Hematopoietic multipotent progenitor cell treated with erythropoietin and hydrocortisone succinate and interleukin-3 and kit ligand, for 17 days (in vitro differentiated cells): ENCODE results near the gene KIF26A.

Source experiments
- DNase-seq: peaks from one replicate; pipeline ENCODE4 v3.0.0-alpha.2; 2015; ENCODE audit warnings: low spot score

The KIF26A gene

DNA sequence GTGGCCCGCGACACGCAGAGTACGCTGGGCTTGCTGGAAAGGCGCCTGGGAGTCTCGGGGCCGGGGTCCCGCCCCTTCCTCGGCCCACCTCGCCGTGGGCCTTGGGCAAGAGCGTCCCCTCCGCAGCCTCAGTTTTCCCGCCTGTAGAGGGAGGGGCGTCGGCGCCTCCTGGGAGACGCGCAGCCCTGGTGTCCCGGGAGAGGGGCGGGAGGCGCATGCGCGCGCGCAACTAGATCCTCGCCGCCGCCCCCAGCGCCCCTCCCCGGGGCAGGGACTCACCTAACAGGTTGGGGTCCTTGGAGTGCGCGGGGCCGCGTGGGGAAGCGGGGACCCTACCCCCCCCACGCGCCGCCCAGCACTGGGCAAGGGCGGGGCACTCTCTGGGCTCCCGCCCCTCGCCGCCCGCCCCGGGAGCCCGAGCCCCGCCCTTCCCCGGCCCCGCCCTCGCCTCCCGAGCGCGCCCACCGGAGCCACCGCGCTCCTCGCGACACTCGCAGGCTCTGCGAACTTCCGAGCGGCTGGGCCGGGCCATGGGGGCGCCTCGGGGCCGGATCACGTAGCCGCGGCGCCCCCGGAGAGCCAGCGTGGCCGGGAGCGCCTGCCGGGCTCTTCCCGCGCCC, at the start of gene KIF26A:
Gene KIF26A, plus strand, starts transcription at position 490 of the 620 bp plus-strand sequence. CDS start 136 bp downstream, outside the sequence.
- DNase-seq, result peak; percentile 74

DNA sequence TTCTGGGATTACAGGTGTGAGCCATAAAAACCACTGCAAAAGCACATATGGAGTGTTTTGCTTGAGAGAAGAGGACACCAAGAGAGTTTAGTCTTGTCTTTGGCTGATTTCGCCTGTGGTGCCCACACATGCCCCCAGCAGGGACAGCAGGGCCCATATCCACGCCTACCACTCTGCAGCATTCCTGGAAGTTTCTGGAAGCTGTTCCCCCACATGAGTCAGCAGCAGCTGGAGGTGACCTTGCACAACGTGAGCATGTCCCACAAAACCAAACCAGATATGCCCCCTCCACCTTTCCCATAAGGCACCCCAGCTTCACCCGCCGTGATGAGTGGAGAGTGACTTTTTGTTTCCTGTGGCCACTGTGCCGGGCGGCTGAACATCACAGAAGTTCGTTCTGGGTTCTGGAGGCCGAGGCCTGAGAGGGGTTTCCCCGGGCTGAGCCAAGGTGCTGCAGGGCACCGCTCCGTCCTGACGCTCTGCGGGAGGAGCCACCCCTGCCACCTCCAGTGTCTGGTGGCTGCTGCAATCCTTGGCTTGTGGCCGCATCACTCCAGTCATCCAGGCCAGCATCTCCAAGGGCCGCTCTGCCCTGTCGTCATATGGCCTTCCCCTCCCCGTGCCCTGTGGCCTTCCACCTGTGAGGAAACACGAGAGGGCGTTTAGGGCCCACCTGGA, 48.2 kb upstream of the KIF26A start:
- DNase-seq, result no peak

DNA sequence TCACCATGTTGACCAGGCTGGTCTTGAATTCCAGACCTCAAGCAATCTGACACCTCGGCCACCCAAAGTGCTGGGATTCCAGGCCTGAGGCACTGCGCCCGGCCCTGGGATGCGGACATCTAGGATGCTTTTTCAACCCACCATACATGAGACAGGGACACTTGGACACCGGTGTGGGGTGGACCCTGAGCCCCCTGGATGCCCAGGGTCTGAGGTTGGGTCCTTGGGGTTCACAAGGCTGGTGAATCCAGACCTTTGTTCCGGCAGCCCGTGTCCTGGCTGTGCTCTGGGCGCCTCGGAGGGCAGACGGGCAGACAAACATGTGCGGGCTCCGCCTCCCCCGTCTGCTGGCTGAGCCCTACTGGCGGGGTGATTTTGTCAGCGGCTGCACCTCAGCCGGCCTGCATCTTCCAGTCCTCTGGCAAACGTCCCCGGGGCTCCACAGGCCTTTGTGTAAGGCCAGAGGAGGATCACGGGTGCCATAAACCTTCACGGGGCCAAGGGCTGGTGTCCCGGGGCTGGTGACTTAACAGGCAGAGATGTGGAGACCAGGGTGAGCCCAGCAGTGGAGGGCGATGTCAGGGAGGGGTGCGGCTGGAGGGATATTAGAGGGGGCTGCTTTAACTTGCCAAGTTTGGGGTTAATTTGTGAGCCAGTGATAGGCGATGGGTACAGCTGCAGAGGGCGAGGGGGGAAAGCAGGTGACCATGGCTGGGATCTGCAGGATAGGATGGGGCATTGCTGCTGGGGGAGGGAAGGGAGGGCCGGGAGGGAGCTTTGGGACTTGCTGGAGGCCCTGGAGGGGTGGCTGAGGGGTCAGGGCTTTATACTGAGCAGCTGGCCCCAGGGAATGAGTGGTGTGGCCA, 47.1 kb upstream of the KIF26A start:
- DNase-seq, result no peak

DNA sequence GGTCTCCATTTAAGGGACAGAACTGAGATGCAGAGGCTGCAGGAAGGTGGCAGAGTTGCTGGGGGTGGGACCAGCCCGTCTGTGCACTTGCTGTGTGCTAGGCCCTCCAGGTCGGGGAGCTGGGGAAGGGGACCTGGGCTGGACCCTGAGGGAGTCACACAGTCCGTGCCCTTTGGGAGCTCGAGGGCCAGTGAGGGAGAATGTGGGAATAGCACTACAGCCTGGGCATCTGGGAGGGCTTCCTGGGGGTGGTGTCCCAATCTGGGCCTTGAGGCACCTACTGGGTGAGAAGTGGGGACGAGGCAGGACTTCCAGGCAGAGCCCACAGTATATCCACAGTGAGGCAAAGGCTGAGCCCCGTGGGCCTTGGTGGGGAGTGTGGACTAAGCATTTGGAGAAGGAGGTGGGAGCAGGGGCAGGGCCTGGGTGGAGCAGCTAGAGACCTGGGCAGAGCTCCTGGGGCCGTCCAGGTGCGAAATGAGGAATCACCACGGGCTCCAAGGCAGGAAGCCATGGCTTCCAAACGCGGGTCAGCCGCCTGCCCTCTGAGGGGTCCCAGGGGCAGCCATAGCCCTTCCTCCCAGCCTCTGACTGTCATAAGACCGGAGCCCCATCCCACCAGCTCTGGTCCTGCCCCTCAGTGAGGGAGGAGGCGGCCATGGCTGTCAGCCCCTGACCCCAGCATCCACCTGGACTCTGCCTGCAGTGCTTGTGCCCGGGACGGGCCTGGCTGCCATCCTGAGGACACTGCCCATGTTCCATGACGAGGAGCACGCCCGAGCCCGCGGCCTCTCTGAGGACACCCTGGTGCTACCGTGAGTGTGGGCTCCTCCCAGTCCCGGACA, 46.2 kb upstream of the KIF26A start:
- DNase-seq, result no peak

DNA sequence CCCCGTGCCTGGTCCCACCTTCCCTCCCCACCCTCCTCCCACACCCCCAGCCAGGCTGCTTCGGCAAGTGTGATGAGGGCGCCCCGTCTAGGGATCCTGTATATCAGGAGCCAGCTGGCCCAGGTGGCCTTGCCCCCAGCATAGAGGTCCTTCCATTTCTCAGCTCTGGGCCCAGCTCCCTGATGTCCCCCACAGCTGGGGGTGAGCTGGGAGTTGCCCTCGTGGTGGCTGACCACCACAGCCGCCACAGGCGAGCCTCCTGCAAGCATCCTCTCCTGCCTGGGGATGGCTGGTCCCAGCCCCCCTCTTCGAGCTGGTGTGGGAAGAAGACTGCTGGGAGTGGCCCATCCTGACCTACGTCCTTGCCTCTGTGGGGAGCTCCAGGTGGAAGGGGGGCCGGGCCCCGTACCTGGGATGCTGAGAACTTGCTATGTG, 45.4 kb upstream of the KIF26A start:
- no peak for DNase-seq

DNA sequence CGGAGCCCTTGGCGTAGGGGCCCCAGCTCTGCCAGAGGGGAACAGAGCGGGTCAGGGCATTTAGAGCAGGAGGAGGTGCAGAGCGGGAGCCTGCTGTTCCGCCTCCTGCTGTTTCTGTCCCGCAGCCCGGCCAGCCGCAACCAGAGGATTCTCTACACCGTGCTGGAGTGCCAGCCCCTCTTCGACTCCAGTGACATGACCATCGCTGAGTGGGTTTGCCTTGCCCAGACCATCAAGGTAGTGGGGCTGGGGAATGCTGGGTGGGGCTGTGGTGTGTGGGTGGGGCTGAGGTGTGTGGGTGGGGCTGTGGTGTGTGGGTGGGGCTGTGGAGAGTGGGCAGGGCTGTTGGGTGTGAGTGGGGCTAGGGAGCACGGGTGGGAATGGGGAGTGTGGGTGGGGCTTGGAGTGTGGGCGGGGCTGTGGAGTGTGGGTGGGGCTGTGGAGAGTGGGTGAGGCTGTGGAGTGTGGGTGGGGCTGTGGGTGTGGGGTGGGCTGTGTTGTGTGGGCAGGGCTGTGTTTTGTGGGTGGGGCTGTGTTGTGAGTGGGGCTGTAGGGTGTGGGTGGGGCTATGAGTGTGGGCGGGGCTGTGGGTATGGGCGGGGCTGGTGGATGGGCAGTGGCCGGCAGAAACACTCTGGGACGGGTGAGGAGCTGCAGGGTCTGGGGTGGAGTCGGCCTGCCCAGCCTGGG, 44.9 kb upstream of the KIF26A start:
- peak; percentile 31 for DNase-seq

DNA sequence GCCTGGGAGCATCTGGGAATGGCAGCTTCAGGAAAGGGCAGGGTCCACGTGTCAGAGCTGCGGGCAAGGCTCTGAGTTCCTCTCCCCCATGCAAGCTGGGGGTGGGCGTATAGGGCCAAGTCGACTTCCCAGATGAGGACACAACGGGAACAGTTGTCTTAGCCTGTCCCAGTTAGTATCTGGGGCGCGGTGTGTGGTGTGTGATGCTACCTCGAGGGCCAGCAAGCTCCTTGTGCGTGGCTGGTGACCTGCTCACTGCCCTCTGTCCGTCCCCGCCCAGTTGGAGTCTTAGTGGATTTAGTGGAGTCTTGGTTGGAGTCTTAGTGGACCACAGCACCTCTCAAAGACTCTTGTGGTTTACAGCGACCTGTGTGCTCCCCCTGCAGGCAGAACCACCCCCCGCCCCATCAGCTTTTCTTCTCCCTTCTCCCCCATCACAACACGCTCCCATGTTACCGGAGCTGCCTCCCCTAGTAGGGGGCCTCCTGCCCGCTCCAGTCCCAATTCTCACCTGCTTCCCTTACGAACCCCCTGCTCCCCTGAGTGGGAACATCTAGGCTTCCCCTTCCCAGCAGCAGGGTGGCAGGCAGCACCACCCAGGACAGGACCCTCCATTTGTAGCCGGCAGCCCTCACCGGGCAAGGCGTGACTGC, 44.2 kb upstream of the KIF26A start:
- DNase-seq, result no peak

DNA sequence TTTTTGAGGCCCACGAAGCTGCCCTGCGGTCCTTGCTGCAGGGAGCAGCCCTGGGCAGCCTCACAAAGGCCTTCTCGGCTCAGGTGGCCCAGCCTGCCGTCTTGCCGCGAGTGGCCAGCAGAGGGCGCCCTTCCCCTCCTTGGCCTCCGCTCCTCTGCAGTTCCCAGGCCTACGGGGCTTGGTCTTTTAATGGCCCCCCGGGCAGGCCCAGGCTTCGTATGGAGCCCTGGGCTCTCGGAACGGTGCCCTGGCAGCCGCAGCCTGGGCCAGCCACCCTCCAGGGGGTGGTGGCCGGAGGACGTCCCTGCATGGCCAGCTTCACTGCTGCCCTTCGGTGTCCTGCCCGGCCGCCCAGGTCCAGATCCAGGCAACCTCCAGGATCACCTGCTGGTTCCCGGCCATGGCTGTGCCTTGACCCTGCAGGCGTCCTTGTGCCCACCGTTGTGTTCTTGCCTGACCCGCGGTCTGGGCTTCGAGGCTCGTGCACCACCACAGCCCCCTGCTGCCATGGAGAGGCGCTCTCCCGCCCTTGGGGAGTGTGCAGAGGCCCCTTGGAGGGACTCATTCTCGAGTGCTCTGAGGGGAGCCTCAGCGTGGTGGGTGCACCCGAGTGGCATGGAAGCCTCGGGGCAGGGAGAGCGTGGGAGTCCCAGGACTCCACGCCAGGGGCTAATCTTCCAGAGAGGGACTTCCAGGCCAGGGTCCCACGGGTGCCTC, 43.5 kb upstream of the KIF26A start:
- peak; percentile 57 for DNase-seq

DNA sequence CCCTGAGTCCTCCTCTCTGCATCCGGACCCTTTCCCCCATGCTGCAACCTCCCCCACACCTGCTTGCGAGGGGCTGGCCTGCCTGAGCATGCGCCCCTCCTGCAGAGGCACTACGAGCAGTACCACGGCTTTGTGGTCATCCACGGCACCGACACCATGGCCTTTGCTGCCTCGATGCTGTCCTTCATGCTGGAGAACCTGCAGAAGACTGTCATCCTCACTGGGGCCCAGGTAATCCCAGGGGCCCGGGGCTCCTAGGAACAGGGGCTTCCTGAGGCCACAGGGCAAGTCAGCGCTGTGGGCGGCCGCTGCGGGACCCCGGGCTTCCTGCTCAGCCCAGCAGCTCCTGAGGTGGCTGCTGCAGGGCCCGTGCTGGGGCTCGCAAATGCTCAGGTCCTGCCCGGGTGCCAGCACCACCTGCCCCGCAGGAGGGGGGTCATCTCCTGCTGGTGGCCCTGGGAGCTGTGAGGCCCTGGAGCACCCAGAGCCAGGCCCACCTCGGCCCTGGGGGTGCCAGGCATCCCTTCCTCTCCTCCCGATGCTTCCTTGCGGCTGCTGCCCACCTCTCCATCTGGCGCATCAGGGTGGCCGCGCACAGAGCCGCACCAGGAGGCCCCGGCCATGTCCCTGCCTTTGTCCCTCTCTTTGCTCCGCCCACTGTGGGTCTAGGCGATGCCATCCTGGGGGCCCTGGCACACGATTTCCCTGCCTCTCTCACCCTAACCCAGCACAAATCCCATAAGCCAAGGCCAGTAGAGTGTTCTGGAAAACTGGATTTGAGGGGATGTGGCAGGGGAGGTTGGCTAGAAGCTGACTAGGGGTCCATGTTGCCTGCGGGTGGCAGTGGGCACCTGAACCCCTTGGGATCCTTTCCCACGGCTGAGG, 42.7 kb upstream of the KIF26A start:
- no peak for DNase-seq

DNA sequence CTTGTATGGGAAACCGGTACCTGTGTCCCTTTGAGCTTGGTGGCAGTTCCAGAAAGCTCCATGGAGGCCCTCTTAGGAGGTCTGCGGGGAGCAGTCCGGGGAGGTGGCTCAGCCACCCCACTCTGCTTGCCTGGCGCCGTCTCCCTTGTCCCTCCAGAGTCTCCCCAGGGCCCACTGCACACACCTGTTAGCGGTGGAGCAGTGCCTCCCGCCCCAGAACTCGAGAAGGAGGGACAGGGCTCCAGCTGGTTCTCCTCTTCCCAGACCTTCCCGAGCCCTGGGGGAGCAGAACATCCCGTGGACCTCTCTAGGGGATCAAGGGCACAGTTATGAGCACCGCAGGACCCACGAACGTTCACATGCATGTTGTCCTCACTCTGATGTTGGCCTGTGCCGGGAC, 42.1 kb upstream of the KIF26A start:
- no peak for DNase-seq

DNA sequence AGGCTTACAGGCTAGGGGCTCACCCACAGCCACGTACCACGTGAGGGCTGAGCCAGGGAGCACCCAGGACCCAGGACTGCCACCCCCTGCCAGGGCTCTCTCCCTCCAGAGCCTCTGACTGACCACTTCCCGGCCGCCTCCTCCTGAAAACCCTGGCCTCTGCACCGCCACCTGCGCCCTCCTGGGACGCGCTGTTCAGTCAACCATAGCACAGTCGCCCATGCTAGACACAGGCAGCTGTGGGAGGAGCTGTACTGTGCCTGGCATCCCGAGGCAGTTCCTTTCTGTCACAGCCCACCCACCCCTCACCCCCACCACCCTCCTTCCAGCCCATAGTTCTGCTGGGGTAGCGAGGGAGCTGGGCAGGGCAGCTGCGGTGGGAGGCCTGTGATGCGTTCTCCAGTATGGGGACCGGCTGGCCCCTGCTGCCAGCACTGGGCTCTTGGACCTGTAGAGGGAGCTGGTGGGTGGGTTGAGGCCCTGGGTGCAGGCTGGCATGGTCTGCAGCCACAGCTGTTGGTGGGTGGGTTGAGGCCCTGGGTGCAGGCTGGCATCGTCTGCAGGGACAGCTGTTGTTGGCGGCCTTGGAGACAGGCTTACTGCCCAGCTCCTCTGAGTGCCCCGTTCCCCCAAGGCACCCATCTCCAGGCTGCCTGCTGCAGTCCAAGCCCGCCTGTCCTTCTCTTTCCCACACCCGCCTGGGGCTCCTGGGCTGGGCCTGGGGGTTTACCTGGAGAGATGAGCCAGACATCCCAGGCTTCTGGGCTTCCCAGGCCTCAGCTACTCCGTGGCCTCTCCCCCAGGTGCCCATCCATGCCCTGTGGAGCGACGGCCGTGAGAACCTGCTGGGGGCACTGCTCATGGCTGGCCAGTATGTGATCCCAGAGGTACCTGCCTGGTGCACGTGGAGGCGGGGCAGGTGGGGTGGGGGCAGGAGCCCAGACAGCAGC, 41.4 kb upstream of the KIF26A start:
- DNase-seq, result no peak

DNA sequence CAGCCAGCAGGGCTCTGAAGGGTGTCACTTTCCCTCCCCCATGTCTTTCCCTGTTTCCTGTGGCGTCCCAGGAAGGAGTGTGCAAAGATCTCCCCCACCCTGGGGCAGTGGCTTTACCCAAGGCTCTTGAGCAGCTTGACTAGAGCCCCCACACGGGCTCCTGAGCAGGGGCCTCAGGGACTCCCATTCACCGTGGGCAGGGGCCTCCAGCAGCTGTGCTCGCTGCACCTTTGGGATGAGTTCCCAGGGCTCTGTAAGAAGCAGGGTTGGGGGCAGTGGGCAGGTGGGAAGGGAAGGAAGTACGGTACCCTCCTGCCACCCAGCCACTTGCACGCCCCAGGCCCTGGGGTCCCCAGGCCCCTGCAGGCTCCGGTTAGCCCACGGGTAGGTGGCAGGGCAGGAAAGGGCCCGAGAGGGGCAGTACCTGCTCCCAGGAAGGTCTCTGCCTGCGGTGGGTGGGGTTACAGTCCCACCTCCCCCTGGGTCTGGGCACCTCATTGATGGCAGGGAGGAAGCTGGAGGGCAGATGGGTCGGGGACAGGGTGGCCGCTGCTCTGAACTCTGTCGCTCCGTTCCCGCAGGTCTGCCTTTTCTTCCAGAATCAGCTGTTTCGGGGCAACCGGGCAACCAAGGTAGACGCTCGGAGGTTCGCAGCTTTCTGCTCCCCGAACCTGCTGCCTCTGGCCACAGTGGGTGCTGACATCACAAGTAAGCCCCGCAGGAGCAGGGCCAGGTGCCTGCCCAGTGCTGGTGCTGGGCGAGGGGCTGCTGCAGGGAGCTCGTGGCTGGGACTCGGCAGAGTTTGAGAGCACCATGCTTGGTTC, 39.9 kb upstream of the KIF26A start:
- DNase-seq, result no peak

DNA sequence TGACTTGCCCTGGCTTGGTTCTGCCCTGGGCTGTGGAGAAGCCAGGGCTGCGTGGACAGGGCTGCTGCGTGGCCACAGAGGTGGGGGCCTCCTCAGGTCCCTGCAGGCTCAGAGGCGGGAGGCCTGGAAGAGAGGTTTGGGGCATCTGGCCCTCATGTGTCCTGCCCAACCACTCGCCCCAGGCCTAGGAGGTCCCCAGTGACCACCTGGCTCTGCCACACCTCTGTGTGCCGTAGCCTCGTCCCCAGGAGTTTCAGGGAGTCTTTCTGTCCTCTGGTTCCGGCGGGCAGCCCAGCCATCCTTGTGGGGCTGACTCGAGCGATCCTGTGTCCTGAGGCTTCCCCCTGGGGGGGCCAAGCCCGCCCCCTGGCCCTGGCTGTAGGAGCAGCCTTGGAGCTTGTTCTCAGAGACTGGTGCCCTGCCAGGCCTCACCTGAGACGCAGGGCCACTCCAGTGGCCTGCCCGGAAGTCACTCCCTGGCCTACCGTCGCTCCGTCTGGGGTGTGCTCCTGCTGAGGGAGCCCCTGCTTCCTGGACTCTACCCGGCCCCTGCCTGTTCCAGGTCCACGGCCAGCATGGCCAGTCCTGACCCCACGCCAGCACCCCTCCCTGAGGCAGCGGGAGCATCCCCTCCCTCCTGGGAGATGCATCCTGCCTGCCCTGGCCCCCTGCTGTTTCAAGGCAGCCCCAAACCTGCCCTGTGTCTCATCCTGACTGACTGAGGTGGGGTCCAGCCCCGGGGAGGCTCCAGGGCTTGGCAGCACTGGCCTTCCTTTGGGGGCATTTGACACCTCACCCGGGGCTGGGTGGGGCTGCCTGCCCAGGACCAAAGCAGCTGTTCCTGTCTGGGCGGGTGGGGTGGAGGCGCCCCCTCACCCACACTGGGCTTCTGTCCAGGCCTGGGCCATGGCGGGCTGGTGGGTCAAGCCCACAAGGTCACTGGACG, 39.0 kb upstream of the KIF26A start:
- no peak for DNase-seq

DNA sequence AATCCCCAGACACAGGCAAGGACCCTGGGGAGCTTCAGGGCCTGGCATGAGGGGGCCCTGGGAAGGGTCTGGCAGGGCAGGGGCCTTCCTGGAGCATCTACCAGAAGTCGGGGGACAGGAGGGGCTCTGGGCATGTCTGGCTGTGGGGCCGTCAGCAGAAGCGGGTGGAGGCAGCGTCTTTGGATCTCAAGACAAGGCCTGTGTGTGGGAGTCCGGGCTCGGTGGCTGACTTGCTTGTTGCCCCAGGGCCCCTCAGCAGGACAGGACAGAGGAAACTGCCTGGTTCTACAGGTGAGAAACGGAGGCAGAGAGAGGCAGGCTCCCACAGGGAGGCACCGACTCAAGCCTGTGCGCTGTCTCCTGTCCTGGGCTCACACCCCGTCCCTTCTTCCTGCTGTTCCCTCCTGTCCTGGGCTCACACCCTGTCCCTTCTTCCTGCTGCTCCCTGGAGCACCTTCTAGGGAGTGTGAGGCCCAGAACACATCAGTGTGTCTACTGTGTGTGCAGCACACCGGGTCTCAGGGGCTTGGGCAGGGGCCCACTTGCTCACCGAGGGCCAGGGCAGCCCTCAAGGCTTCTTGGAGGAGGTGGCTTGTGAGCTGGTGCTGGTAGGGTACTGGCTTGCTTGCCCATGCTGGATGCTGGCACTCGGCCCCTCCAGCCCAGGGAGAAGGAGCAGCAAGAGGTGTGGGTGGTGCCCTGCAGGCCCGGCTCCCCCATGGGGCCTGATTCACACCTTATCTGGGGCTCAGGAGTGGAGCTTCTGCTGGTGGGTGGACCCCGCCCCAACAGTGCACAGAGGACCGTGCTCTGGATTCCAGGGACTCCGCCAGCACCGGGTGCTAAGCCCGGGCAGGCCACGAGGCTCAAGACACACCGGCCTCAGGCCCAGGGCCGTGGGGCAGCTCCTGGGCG, 38.0 kb upstream of the KIF26A start:
- DNase-seq, result no peak

DNA sequence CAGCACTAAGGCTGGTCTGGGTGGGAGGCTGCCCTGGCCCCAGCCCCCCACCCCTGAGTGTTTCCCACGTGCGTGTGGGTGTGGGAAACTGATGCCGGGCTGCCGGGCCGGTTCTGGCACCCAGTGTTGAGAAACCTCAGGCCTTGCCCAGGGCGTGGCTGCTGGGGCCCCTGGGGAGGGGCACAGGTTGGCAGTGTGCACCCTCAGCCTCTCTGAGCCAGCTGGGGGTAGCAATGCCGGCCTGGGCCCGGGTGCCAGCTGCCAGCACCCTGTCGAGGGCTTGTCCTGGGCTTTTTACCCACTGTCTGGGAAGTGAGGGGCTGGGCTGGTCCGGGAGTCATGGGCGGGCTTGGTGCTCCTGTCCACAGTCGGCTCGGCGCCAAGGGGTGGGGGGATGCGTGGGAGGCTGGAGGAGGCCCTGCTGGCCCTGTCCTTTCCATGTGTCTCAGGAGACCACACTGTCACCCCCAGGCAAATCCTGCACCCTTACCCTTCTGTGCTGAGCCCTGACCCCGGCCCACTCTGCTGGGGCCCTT, 37.2 kb upstream of the KIF26A start:
- no peak for DNase-seq
